GM18526 (cell line): ENCODE data around the gene KIAA0319L.

Experiments used
- POLR2A ChIP-seq: IDR thresholded peaks from 3 replicates; pipeline ENCODE4 v1.6.1; 2011; ENCODE audit not compliant: insufficient read length; ENCODE audit errors: extremely low read depth

The KIAA0319L gene

DNA sequence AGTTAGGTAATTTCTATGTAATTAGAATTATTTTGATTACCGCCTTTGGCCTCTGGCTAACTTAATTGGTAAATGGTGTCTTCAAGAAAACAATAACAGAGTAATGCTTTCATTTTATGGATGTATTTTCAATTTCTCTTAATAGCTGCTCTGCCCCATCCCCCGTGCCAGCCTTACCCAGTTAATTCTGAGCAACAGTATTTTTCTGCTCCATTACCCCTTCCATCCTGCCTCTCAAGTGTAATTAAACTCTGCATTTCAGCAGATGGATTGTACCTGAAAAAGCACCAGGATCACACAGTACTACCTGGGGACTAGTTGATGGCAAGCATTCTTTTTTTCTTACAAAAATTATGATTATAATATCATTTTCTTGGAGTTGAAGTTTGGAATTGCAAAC is 104.2 kb downstream of the KIAA0319L start:
- TF ChIP-seq POLR2A: no peak

DNA sequence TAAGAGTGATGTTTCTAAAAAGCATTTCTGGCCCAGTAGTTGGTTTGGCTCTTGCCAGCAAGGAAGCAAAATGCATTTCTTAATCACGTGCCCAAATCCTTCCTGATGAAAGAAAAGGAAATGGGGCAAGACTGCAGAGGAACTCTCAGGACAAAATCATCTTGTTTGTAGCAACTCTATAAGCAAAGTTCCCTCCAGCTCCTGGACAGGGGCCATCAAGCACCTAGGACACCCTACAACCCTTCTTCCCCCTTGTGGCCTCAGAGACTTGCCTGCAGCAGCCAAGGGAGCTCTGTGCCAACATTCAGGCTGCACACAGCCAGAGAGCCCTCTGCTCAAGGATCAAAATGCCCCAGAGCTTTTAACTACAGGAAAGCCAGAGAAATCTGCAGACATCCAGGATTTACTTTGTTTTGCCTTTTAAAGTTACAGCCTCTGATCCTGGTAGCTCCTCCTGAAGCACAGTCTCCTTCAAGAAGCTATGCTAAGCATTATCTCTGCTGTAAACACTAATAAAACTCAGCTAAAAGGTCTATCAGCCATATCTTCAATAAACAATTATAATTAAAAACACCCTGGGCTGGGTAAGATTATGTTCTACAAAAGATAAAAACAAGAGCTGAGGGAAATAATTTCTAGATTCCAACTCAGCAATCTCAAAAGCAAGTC is 105.0 kb downstream of the KIAA0319L start:
- no peak for TF ChIP-seq POLR2A

- no peak for TF ChIP-seq POLR2A
These were observed 106.1 kb downstream of the KIAA0319L start for GRCh38 chr1:35451125-35451528.

DNA sequence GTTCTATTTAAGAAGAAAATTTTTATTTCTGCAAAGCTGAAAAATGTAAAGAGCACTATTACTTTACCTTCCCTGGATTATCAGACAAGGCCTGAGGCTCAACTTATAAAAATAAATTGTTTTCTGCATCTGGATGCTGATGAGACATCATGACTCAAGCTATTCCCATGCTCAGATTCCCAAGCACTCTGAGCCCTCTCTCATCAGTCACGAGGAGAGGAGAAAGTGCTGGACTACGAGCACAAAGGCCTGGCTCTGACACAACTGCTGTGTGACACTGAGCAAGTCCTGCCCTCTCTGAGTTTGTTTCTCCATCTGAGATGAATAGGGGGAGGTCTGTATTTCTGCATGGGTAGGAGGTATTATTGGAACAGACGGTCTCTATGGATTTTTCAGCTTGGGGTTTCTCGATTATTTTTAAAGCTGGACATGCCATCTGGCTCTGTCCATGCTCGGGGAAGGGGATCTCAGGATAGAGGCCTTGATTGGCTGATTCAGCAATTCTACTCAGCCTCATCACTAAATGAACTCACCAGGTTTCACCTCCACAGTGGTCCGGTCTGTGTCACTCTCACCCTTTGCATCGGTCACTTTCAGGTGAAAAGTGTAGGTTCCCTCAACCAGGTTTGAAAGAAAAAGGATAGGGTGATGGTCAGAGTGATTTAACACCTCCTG is 107.7 kb downstream of the KIAA0319L start:
- no peak for TF ChIP-seq POLR2A

DNA sequence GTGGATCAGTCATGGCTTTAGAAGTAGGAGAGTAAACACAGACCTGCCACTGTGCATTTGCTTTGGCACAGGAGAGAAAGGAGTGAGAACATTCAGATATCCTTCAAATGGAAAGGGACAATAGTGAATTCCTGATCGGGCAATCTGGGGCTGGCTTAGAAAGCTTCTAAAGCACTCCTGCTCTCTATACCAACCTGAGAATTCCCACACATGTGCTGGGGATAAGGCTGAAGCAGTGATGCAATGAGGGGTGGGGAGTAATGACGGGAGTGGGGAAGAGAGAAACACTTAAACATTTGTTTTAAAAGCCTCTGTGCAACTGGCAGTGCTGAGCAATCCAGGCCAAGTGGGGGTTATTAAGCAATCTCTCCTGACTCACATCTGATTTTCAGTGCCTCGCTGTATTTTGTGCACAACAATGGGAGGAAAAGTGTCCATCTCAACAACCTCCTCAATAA is 108.8 kb downstream of the KIAA0319L start:
- no peak for TF ChIP-seq POLR2A

DNA sequence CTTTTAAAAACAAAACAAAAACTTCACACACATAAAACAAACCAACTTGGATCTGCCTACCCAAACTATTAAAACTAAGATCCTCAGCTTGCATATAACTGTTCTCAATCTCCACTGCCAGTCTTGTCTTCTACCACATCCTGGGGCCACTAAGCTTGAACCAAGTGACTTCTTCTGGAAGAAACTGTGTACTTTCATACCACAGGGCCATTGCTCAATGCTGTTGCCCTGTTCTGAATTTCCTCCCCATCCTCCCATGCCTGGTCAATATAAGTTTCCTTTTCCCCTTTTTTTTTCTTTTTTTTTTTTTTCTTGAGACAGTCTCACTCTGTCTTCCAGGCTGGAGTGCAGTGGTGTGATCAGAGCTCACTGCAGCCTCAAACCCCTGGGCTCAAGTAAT is 109.9 kb downstream of the KIAA0319L start:
- no peak for TF ChIP-seq POLR2A

DNA sequence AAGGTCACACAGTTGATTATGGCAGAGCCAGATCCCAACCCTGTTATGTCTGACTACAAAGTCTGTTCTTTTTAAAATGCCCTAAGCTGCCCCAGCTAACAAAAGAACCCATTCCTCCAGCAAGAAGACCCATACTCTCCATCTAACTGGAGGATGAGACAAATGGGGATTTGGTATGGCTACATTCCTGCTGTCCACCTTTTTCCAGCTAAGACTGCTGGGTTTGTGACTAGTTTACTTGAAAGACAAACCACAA is 112.8 kb downstream of the KIAA0319L start:
- TF ChIP-seq POLR2A: no peak

DNA sequence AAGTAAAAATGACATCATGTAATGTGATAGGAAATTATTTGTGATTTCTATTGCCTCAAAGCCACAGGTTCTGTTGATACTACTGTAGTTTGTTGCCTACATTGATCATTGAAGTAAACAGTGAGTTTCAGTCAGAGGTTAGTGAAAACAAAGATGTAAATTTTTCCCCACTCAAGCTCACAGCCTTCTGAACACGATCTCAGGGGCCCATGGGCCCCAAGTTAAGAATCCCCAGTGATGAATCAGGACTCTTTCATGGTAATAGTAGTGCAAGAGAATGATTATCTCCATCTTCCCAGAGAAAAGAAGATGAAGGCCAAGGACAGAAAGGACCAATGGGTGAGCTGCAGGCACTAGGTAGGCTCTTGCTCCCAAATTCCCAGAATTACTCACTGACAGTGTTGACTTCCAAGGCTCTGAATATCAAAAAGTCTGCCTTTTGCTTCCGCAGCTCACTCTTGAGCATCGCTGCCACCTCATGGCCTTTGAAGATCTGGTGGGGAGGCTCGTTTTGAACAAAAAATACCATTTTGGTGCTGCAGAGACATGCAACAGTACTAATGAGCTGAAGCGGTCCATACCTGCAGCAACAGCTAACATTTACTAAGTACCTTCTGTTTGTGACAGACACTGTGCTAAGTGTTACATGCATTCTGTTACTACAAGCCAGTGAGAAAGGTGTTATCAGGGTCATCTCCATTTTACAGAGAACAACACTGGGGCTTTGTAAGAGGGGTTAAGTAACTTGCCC is 113.3 kb downstream of the KIAA0319L start:
- no peak for TF ChIP-seq POLR2A

GRCh38 chr1:35442734-35443133 is 114.5 kb downstream of the KIAA0319L start:
- no peak for TF ChIP-seq POLR2A

- TF ChIP-seq POLR2A: no peak
These were observed 115.2 kb downstream of the KIAA0319L start for GRCh38 chr1:35441926-35442579.

- no peak for TF ChIP-seq POLR2A
These were observed 117.6 kb downstream of the KIAA0319L start for GRCh38 chr1:35439626-35440025.

GRCh38 chr1:35437200-35437599 is 120.0 kb downstream of the KIAA0319L start:
- no peak for TF ChIP-seq POLR2A

DNA sequence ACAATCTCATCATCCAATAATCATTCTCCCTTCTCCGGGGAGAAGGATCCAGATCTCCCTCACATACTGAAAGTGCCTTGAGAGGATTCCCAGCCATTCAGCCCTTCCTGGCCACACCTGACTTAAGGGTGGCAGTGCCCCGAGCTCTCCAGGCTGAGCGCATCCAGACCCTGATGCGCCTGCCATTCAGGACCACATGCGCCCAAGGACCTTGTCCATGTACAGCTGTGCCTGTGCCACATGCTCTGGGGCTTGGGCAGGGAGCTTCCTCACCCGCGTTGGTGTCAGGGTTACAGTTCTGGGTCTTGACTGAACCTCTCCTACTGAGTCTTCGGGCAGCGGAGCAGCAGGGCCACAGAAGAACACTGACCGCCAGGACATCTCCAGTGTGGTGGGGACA is 121.1 kb downstream of the KIAA0319L start:
- no peak for TF ChIP-seq POLR2A

DNA sequence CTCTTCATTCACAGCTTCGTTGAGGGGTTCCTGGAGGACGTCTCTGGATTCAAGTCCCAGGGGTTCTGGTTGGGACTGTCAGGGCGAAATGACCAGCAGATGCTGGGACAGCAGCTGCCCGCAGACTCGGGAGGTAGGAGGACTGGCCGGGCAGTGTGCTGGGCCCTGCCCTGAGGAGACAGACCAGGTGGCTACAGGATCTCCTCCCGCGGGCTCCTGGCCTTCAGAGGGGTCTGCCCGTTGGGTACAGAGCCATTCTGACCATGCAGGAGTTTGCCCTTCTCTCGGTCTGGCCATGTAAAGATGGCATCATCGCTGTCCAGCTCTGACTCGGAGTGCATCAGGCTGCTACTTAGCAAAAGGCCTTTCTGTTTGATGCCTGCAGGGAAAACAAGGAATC is 122.5 kb downstream of the KIAA0319L start:
- TF ChIP-seq POLR2A: no peak

GRCh38 chr1:35433714-35434113 is 123.5 kb downstream of the KIAA0319L start:
- no peak for TF ChIP-seq POLR2A

GRCh38 chr1:35432231-35432630 is 125.0 kb downstream of the KIAA0319L start:
- no peak for TF ChIP-seq POLR2A
